Epidermal melanocyte (primary cell): ENCODE data around the gene HCN2.
"Not testable (repeated sequence)": the region's sequence is repeated elsewhere in the genome, so short reads cannot be mapped to it uniquely, and the experiment has no call there.

Source experiments
- DNase-seq: peaks from one replicate; pipeline ENCODE4 v3.0.0; 2011; ENCODE audit warnings: low spot score; ENCODE audit not compliant: insufficient read length

HCN2 gene

GRCh38 chr19:584240-585001, 5.3 kb upstream of the HCN2 start:
- peak; percentile 55 for DNase-seq

- DNase-seq: not testable (repeated sequence)
Observed at GRCh38 chr19:585146-585545, 4.5 kb upstream of the HCN2 start.

GRCh38 chr19:585551-586110, 4.0 kb upstream of the HCN2 start:
- DNase-seq: no peak

- DNase-seq: peak; percentile 94
Observed at GRCh38 chr19:588093-588740, 1.5 kb upstream of the HCN2 start.

- DNase-seq: no peak
Observed at GRCh38 chr19:588741-589692, 664 bp upstream of the HCN2 start.

GRCh38 chr19:590396-590745, 690 bp downstream of the HCN2 start:
- no peak for DNase-seq

GRCh38 chr19:590750-591098, 1.0 kb downstream of the HCN2 start:
- DNase-seq: no peak

- DNase-seq: no peak
Observed at GRCh38 chr19:591099-591958, 1.6 kb downstream of the HCN2 start.

GRCh38 chr19:592101-592500, 2.4 kb downstream of the HCN2 start:
- DNase-seq: no peak

- no peak for DNase-seq
Observed at GRCh38 chr19:593055-593454, 3.4 kb downstream of the HCN2 start.

- DNase-seq: no peak
Observed at GRCh38 chr19:593505-593904, 3.8 kb downstream of the HCN2 start.

- DNase-seq: no peak
Observed at GRCh38 chr19:594265-594870, 4.7 kb downstream of the HCN2 start.

GRCh38 chr19:595326-596262, 5.9 kb downstream of the HCN2 start:
- DNase-seq: no peak

GRCh38 chr19:596263-596655, 6.6 kb downstream of the HCN2 start:
- DNase-seq: no peak

GRCh38 chr19:597406-598315, 8.0 kb downstream of the HCN2 start:
- no peak for DNase-seq

GRCh38 chr19:601310-601709, 11.6 kb downstream of the HCN2 start:
- DNase-seq: no peak

- DNase-seq: no peak
Observed at GRCh38 chr19:601790-602189, 12.1 kb downstream of the HCN2 start.
